A549 (cell line): ENCODE measurements around the gene GNAI2.

Source experiments
- EP300 ChIP-seq, 2 experiments: fragments of >200 bp; sonication (Bioruptor Twin); formaldehyde crosslinking; IDR thresholded peaks; 2 replicates in 1 of 2; 3 replicates in 1 of 2; pipeline ENCODE4 v1.6.1; 2016 to 2017
- POLR2AphosphoS2 ChIP-seq: conservative IDR thresholded peaks from 2 replicates; pipeline ENCODE4 v1.6.1; 2012; ENCODE audit warnings: low read length, improper control_type of control experiment, inconsistent platforms

DNA sequence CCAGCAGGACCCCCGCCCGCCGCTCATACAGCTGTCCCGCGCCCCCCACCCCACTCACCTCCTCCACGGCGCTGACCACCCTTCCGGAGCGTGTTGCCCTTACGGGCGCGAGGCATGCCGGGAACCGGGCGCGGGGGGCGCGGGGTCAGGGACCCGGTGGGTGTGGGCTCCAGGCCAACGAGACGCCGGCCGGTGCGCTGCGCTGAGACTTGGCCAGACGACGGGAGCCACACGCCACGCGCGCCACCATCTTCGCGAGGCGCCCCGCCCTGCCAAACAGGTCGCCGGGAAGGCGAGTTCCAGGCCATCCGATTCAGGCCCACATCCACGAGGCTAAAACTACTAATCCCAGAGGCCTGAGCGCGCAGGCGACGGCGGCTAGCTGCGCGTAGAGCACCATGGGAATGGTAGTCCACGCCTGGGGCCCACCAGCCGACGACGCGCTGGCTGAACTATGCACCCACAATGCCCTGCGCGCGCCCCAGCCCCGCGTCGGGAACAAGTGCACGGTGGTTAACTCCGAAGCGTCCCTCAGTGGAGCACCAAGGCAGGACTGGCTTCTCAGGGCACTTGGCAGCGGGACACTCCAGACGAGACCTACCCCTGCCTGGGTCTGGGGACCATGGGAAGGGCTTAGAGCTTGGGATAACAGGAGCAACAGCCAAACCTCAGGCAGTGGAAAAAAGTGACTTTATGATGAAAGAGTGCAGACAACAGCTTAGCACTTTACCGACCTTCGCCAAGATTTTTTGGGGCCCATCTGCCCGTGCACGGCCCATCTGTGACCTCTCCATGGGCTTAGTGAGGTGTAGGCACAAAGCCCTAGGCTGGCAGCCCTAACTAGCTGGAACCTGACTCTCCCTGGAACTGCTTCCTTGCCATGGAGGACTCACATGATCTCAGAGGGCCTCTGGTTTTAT is 56.4 kb downstream of the GNAI2 start, which contains the start of gene IFRD2:
- TF ChIP-seq POLR2AphosphoS2 (no peak), EP300 (IDR thresholded peaks at IDR 0.05) (no peak)
